GM19463 (cell line): ENCODE measurements around the gene DISP2.

Experiments
- ATAC-seq: cut with Tn5 transposase; IDR thresholded peaks from one replicate; pipeline ENCODE4 v1.9.1; 2021; ENCODE audit warnings: mild to moderate bottlenecking, moderate library complexity; ENCODE audit not compliant: unreplicated experiment

Gene DISP2

DNA sequence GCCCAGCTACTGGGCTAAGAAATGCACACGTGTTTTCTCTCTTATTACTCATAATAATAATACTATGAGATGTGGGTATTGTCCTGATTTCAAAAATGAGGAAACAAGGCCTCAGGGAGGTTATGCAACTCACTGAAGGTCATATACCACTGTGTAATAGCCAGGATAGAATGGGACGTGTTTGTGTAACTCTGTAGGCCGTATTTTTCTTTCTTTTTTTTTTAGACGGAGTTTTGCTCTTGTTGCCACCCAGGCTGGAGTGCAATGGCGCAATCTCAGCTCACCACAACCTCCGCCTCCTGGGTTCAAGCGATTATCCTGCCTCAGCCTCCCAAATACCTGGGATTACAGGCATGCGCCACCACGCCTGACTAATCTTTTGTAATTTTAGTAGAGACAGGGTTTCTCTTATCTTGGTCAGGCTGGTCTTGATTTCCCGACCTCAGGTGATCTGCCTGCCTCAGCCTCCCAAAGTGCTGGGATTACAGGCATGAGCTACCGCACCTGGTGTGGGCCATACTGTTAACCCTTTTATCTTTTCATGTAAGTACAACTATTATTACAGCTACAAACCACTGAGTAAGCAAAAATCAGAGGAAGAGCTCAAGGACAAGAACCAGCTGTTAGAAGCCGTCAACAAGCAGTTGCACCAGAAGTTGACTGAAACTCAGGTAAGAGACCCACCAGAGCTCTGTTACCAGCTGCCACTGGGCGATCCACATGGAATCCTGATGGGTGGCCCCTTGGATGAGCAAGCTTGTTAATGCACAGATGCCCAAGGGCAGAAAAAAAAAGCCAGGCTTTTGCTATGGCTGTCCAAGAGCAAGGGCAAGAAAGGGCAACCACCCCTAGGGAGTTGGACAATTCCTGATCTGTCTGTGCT is 31.2 kb downstream of the DISP2 start:
- ATAC-seq, result no peak

DNA sequence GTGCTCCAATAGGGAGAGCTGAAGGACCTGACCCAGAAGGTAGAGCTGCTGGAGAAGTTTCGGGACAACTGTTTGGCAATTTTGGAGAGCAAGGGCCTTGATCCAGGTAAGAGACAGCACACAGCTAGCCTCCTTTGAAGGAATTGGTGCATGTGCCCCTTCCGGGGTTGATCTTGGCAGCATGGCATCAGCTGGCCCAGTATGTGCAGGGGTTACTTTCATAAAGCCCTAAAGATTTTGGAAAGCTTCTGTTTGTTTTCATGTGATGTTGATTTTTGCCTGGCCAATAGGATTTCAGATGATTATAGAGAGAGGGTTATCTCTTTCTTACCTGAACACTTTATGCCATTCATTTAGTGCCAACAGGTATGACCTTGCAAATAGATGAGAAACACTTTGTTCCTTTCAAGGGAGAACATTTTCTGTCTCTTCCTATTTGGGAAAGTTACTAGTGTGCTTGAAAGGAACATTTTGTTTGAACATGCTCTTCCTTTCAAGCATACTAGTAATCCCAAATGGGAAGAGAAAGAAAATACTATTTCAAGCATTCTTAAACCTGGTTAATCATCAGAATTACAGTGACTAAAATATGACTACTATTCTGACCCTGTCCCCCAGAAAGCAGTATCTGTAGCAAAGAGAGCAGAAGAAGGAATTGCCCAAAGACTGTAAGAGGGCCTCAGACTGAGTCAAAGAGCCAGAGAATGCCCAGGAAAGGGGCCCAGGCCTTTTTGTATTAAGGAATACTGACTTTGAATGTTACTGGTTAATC is 32.0 kb downstream of the DISP2 start:
- no peak for ATAC-seq

DNA sequence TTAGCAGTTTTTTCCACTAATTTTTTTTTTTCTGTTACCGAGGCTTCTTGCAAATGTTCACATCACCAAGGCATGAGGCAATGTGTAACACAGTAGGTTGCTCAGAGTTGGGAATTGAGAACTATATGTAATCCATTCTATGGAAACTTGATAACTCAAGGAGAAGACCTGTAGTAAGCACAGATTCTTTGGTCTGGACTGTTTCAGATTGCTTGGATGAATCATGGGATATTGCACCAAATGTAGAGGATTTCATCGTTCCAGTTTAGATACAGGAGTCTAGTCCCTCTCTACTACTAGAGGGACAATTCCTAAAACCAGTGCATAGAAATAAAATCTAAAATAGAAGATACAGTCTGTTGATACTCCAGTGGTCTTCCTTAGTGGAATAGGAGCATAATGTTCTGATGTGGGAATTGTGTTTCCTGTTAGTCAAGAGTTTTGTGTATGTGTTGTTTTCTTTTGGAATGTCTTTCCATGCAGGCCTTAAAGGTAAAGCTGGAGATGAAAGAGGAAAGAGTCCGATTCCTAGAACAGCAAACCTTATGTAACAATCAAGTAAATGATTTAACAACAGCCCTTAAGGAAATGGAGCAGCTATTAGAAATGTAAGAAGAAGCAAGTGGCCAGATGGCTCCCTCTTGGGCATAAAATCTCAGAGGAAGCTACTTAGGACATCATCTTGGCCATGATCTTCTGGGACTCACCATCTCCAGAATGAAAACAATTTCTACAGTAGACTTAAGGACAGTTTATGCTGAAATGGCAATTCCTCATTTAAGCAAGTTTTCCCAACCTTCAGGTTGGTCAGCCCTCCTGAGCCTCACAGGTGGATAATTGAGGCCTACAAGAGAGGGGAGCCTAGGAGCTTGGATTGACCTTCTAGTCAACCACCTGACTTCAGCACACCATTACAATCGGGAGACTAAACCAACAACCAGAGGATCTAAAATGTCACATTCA is 35.2 kb downstream of the DISP2 start:
- ATAC-seq, result no peak

DNA sequence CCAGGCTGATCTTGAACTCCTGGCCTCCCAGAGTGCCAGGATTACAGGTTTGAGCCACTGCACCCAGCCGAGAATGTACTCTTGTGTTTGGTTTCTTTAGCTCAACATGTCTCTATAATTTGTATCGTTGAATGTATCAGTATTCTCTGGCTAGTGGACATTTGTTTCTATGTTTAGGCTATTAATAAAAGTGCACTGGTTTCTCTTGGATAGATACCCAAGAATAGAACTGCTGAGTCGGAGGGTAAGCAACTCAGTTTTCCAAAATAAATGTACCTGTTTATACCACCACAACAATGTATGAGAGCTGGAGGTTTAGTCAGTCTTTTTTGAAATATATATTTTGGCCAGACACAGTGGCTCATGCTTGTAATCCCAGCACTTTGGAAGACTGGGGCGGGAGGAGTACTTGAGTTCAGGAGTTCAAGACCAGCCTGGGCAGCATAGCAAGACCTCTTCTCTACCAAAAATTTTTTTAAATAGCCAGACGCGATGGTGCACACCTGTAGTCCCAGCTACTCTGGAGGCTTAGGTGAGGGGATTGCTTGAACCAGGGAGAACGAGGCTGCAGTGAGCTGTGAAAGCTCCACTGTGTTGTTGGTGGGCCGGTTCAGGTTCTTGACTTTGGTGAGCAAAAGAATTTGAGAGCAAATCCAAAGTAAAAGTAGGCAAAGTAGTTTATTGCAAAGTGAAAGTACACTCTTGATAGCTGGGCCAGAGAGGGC is 39.8 kb downstream of the DISP2 start:
- no peak for ATAC-seq

DNA sequence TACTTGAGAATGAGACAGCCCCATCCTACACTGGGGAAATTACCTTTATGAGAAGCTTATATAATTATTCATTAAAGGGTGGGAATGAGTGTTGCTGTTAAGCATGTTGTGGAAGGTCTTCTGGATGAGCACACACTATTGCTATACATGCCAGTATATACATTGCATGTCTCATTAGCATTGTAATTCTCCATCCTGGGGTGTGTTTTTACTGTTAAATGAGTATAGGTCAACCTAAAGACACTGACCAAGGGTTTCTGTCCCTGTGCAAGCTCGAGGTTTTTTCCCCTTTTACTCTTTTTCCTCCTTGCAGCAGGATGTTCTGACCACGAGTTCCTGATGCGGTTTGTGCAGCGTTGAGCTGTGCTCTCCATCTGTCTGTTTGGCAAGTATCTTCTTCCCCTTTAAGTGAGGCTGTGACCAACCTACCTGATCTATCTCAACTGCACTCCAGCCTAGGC is 40.4 kb downstream of the DISP2 start:
- ATAC-seq, result peak; percentile 77

DNA sequence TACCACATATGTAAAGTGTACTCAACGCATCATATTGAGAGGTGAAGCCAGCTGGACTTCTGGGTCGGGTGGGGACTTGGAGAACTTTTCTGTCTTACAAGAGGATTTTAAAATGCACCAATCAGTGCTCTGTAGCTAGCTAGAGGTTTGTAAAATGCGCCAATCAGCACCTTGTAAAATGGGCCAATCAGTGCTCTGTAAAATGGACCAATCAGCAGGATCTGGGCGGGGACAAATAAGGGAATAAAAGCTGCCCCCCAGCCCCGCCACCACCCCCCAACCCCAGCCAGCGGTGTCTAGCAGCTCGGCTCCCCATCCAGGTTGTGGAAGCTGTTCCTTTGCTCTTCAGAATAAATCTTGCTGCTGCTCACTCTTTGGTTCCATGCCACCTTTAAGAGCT is 41.4 kb downstream of the DISP2 start:
- ATAC-seq, result no peak

DNA sequence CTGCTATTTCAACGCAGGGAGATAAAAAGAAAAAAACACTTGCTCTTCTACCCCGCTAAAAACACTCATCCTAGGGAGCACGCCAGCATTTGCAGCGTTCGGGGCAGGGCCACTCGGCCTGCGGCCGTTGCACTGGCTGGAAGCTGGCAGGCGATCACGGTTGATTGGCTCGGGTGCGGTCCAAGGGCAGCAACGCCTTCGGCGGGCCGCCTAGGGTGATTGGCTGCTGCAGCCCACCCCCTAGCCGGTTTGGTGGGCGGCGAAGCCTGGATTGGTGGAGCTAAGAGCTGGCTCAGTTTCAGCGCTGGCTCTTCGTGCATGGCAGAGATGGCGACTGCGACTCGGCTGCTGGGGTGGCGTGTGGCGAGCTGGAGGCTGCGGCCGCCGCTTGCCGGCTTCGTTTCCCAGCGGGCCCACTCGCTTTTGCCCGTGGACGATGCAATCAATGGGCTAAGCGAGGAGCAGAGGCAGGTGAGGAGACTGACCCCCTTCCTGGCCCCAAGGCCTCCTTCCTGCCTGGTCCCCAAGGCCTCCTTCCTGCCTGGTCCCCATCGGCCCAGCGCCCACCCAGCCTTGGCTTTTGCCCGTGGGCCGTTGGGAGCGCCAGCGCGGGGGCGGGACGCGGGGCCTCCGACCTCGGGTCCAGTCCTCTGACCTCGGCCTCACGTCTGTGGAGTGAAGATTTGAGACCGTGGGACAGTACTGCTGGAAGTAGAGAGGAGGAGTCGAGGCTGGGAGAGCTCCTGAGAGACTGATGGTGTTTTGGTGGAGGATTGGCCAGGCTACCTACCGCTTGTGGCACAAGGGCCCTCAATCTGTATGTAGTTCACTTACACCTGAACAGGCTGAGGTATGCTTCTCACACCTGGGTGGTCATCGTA is 47.7 kb downstream of the DISP2 start, which contains the start of gene IVD:
IVD (plus strand) TSS at position 295 of the 881 bp plus-strand sequence; CDS start at position 328, 33 bp downstream.
- peak; percentile 87 for ATAC-seq

DNA sequence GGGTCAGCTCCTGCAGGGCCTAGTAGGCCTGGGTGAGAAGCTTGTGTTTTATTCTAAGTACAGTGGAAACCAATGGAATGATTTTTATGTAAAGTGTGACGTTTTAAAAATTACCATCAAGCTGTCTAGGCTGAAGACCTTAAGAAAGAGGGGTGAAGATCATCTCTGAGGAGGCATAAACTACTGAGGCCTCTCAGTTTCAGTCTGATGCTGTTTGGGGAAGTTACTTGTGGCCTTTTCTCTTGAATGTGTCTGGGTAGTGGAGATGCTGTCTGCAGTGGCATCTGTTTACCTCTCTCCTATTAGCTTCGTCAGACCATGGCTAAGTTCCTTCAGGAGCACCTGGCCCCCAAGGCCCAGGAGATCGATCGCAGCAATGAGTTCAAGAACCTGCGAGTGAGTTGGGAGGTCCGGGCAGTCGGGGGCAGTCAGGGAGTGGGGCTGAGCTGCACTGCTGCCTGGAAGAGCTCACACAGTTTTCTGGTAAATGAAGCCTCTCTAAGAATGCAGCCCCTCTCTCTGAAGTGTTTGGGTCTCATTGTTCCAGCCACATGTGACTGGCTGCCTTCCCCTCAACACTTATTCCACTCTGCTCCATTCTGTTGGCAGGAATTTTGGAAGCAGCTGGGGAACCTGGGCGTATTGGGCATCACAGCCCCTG is 49.4 kb downstream of the DISP2 start:
- peak; percentile 48 for ATAC-seq

DNA sequence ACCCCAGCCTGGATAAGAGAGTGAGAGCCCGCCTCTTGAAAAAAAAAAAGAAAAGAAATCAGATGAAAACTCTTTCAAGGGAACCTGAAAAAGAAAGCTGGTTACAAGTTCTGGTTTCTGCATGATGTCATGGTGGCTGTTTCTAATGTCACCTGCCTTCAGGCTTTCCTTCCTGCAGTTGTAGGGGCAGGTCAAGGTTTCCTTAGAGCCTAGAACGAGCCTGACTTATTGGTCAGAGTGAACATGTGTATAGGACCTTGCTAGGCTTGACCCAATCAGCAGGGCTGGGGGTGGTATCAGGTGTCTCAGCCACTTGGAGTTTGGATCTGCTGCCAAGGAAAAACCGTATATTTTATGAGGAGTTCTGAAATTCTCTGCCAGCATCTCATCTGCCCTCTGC is 51.3 kb downstream of the DISP2 start:
- peak; percentile 27 for ATAC-seq

DNA sequence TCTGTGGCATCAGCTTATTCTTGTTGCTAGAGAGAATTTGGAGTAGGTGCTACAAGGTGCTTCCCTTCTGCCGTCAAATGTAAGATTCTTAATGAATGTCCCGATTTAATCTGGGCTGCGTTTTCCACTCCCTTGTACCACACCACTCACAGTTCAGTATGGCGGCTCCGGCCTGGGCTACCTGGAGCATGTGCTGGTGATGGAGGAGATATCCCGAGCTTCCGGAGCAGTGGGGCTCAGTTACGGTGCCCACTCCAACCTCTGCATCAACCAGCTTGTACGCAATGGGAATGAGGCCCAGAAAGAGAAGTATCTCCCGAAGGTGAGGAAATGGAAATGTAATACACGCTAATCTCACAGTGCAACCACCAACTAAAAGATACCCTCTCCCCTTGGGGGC is 52.5 kb downstream of the DISP2 start:
- ATAC-seq, result no peak

DNA sequence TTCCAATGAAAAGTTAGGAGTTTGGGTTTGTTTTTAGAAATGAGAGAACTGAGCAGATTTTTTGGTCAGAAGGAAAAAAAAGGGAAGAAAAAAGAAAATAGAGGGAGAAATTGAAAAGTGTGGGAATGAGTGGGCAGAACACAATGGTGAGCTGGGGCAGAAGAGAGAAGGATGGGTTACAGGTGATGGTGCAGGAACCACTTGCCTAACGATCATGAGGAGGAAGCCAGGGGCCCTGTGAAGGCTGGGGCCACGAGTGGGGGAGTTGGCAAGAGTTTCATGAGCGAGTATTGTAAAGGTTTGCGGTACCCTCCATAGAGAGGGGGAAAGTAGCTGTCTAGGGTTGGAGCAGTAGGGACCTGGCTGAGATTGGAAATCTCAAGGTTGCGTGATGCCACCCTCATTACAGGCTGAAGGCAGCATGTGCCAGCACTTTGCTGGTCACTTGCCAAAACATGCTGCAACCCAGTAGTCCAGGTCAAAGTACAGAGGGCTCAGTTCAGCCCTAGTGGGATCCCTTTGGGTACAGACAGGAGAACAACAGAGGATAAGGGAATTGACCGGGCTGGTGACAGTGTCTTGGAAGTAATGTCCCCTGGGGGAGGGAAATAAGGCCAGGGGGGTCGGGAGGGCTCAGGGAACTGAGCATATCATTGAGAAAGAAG is 54.2 kb downstream of the DISP2 start:
- no peak for ATAC-seq

DNA sequence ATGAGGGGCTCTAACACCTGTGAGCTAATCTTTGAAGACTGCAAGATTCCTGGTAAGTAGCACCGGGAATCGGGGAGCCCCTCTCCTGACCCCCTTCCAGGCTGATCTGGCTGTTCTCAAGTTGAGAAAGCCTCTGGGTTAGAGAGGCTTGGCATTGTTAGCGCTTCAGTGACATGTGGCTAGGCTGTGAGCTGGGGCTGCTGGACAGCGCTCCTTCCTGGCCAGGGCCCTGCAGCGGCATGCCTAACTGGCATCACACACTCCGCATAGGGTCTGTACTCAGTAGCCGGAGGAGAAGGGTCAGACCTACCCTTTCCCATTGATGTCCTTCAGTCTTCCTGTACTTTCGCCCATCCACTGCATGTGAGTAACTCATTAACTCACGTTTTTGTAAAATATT is 55.0 kb downstream of the DISP2 start:
- ATAC-seq, result no peak

DNA sequence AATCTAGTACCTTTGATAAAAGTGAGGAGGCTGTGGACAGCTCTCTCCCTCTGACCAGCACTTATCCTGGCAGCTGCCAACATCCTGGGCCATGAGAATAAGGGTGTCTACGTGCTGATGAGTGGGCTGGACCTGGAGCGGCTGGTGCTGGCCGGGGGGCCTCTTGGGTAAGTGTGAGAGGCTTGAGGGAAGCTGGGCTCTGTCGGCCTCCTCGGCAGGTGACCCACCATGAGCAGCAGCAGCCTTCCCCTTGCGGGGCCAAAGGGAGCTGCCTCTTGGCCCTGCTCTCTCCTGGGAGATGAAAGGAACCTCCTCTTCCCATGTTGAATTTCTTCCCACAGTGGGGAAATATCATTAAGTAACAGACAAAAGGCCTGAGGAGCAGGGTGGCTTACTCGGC is 56.8 kb downstream of the DISP2 start:
- ATAC-seq, result no peak

DNA sequence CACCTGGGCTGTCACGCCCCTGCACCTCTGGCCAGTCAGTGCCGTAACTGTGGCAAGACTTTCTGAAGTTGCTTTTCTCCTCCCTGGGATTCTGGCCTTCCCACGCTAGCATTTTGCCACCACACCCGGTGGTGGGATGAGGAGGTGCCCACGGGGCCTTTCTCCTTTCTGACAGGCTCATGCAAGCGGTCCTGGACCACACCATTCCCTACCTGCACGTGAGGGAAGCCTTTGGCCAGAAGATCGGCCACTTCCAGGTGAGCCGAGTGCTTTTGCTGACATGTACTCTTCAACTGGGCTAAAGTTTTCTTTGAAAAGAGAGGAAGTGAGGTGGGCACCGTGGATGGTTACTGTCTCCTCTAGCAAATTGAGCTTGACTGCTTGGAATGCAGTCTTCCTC is 57.2 kb downstream of the DISP2 start:
- ATAC-seq, result no peak

DNA sequence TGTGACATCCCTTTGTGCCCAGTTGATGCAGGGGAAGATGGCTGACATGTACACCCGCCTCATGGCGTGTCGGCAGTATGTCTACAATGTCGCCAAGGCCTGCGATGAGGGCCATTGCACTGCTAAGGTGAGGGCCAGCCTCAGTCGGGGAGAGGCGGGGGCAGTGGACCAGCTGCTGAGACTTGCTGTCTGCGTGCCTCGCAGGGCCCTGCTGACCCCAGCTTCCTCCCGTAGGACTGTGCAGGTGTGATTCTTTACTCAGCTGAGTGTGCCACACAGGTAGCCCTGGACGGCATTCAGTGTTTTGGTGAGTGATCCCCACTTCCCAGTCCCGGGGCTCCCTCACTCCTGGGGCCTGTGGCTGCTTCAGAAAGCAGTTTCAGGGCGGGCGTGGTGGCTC is 58.0 kb downstream of the DISP2 start:
- ATAC-seq, result no peak

DNA sequence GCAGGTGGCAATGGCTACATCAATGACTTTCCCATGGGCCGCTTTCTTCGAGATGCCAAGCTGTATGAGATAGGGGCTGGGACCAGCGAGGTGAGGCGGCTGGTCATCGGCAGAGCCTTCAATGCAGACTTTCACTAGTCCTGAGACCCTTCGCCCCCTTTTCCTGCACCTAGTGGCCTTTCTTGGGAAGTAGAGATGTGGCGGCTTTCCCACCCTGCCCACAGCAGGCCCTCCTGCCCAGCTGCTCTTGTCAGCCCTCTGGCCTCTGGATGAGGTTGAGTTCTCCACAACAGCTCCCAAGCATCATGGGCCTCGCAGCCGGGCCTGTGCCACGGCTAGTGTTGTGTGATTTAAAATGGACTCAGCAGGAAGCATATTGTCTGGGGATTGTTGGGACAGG is 60.1 kb downstream of the DISP2 start:
- no peak for ATAC-seq

DNA sequence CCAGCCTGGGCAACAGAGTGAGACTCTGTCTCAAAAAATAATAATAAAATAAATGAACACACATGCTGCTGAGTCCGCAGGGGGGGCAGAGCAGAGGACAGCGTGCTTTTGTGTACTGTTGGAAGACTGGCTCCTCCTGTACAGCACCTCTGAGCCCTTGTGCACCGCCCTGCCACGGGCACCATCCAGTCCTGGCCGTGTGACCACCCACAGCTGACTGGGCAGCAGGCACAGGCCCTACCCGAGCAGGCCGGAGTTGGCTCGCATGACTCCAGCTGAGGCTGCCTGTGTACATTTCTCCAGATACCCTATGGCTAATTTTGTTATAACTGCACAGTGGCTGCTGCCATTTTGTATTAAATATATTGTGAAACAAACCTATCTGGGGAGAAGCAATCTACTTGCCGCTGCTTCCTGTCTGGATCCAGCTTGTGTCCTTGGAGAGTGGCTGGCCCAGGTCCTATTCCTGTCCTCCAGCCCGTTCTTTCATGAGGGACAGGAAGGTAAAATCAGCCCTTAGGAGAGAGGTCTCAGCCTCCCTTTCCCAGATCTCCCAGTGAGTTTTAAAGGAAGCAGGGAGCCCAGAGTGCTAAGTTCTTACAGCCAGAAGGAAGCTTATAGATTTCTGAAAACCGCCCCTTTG is 62.2 kb downstream of the DISP2 start:
- no peak for ATAC-seq

DNA sequence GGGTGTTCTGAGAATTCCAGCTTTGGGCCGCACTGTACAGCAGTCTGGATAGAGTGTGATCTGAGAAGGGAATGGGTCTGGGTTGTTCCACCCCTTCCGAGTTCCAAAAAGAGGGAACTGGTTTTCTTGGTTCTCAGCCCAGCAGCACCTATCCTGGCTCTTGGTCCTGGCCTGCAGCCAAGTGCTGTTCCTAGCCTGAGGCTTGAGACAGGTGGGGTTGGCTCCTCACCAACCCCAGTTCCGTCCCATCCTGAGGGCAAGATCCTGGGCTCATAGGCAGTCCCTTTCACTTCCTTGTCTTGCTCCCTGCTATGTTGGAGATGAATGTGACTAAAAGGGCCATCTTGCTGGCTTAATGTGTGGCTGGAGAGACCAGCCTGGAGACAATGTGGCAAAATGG is 62.8 kb downstream of the DISP2 start:
- no peak for ATAC-seq
